ENCODE data around the gene ACADS.

DNA sequence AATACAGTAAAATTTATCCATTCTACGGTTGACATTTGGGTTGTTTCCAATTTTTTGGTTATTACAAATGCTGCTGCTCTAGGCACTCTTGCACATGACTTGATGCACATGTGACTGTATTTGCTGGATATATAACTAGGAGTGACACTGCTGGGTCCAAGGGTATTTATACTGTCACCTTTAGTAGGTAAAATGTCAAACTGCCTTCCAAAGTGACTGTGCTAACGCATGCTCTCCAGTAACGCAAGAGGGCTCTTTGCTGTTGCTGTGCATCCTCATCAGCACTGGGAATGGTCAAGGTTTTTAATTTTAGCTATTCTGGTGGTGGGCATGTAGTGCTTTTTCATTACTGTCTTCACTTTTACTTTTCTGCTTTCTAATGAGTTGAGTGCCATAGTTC is 62.3 kb downstream of the ACADS start:
- TF ChIP-seq, protein P1, sequence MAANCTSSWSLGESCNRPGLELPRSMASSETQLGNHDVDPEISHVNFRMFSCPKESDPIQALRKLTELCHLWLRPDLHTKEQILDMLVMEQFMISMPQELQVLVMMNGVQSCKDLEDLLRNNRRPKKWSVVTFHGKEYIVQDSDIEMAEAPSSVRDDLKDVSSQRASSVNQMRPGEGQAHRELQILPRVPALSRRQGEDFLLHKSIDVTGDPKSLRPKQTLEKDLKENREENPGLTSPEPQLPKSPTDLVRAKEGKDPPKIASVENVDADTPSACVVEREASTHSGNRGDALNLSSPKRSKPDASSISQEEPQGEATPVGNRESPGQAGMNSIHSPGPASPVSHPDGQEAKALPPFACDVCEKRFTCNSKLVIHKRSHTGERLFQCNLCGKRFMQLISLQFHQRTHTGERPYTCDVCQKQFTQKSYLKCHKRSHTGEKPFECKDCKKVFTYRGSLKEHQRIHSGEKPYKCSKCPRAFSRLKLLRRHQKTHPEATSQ (tag by site-specific recombination; IDR thresholded peaks at IDR 0.05) = no peak
- TF ChIP-seq YY1 (tag by site-specific recombination; IDR thresholded peaks at IDR 0.05) = no peak
- no peak for TF ChIP-seq REST (tag by site-specific recombination; IDR thresholded peaks at IDR 0.05)
- TF ChIP-seq, protein P2, sequence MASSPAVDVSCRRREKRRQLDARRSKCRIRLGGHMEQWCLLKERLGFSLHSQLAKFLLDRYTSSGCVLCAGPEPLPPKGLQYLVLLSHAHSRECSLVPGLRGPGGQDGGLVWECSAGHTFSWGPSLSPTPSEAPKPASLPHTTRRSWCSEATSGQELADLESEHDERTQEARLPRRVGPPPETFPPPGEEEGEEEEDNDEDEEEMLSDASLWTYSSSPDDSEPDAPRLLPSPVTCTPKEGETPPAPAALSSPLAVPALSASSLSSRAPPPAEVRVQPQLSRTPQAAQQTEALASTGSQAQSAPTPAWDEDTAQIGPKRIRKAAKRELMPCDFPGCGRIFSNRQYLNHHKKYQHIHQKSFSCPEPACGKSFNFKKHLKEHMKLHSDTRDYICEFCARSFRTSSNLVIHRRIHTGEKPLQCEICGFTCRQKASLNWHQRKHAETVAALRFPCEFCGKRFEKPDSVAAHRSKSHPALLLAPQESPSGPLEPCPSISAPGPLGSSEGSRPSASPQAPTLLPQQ (tag by site-specific recombination; IDR thresholded peaks at IDR 0.05) = no peak
- no peak for TF ChIP-seq CTCF (tag by site-specific recombination; IDR thresholded peaks at IDR 0.05)
- TF ChIP-seq, protein P3, sequence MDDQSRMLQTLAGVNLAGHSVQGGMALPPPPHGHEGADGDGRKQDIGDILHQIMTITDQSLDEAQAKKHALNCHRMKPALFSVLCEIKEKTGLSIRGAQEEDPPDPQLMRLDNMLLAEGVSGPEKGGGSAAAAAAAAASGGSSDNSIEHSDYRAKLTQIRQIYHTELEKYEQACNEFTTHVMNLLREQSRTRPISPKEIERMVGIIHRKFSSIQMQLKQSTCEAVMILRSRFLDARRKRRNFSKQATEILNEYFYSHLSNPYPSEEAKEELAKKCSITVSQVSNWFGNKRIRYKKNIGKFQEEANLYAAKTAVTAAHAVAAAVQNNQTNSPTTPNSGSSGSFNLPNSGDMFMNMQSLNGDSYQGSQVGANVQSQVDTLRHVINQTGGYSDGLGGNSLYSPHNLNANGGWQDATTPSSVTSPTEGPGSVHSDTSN (CRISPR knock-in tag; IDR thresholded peaks at IDR 0.05) = no peak
- no peak for TF ChIP-seq HOXA7 (CRISPR knock-in tag; IDR thresholded peaks at IDR 0.05; ENCODE audit: borderline replicate concordance)
- TF ChIP-seq ZNF768 (tag by site-specific recombination; IDR thresholded peaks at IDR 0.05) = no peak

Data from HEK293 (cell line).